ENCODE results near the gene JADE2. TPM values are rescaled to one million over a fixed set of nuclear protein-coding genes. Genes with fewer than 3 reads are reported as not detected.

The JADE2 gene
- total RNA-seq, 4 donors from 2014 or later, result 9.1 to 32.8 (median 14.9) TPM

DNA sequence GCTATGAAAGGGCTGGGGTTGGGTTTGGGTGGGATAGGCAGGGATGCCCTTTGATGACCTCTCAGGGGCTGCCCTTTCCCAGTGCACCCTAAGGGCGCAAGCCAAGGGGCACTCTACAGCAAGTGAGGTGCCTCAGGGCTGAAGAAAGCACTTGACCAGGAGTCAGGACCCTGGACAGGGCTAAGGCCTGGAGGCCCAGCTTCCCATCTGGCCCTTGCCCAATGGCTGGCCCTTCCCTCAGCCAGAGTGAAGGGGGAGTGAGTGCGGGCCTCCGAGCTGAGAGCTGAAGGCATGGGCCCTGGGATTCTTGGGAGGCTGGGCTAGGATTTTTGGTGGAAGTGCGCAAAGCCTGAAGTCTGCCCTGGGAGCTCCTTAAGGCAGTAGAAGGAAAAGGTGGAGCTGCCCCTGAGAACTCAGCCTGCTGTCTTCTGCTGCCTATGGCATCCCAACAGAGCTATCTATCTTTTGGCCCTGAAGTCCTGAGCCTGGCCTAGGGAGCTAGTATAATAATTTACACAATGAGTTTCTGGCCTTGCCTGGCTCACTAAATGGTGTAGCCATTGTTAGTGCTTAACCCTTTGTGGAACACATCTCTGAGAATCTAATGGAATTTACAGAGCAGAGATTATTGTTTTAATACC lies 16.4 kb downstream of the JADE2 start:
- no peak for DNase-seq
- Histone ChIP-seq H3K27ac (peak overlapping the region in 1 of 4 donors; percentile 2), H3K36me3 (peaks cover 6 to 98% (median 37%) of the 10 kb centered on the region in 3 donors), H3K4me1 (peaks cover 11 to 65% (median 15%) of the 10 kb centered on the region in 3 donors), H3K27me3 (no peaks in the 10 kb centered on the region), H3K4me3 (no peak overlapping the region), H3K9me3 (no peaks in the 10 kb centered on the region)
- WGBS, 2 donors, result 100% methylated on average over 1 of the region's 4 CpGs; no CpG with 5 or more reads in 1 of the 2 donors
- no peak for TF ChIP-seq POLR2A (IDR thresholded peaks at IDR 0.05)
- intact Hi-C loops (cut with DNase I), result no loop called here

DNA sequence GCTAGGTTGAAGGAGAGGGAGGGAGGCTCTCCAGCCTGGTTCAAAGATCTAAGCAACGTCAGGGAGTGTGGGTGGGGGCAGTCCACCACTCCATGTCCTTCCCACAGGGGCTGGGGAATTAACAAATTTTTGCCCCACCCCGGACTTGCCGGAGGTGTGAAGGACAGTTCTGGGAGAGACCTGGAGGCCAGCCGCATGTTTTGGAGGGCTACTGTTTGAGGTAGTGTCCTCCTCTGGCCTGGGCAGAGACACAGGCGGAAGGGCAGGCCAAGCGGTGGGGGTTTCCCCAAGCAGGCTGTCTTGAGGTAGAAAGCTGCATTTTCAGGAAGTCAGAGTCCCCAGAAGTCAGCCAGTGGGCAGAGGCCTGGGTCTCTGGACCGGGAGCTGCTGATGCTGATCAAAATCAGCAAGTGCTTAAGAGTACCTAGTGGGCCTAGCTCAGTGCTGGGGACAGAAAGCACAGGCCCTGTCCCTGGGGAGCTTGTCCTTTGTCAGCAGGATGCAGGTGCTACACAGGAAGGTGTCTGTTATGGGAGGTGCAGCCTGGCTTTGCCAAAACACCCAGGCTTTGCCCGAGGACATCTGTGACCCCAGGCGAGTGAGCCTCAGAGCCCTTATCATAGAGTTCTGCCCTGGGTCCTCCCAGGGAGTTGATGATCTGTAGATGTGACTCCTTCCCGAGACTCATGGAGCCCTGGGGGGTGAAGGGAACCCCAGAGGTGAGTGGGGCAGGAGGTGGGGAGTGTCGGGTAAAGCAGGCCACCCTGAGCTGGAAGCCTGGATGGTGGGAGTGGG lies 18.5 kb downstream of the JADE2 start:
- Histone ChIP-seq H3K4me3 (no peak overlapping the region), H3K27ac (peak overlapping the region in 2 of 4 donors; percentile 0 to 33), H3K36me3 (peaks cover 15 to 94% (median 28%) of the 10 kb centered on the region in 3 donors), H3K9me3 (no peaks in the 10 kb centered on the region), H3K4me1 (peaks cover 16 to 78% (median 30%) of the 10 kb centered on the region in 3 donors), H3K27me3 (no peaks in the 10 kb centered on the region)
- TF ChIP-seq, protein P1, sequence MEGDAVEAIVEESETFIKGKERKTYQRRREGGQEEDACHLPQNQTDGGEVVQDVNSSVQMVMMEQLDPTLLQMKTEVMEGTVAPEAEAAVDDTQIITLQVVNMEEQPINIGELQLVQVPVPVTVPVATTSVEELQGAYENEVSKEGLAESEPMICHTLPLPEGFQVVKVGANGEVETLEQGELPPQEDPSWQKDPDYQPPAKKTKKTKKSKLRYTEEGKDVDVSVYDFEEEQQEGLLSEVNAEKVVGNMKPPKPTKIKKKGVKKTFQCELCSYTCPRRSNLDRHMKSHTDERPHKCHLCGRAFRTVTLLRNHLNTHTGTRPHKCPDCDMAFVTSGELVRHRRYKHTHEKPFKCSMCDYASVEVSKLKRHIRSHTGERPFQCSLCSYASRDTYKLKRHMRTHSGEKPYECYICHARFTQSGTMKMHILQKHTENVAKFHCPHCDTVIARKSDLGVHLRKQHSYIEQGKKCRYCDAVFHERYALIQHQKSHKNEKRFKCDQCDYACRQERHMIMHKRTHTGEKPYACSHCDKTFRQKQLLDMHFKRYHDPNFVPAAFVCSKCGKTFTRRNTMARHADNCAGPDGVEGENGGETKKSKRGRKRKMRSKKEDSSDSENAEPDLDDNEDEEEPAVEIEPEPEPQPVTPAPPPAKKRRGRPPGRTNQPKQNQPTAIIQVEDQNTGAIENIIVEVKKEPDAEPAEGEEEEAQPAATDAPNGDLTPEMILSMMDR (IDR thresholded peaks at IDR 0.05), result no peak
- TF ChIP-seq POLR2A (IDR thresholded peaks at IDR 0.05), result no peak
- WGBS, 2 donors, result 52 to 73% methylated on average over 6 to 9 of the region's 11 CpGs
- DNase-seq, result no peak
- intact Hi-C loops (cut with DNase I), result no loop called here

DNA sequence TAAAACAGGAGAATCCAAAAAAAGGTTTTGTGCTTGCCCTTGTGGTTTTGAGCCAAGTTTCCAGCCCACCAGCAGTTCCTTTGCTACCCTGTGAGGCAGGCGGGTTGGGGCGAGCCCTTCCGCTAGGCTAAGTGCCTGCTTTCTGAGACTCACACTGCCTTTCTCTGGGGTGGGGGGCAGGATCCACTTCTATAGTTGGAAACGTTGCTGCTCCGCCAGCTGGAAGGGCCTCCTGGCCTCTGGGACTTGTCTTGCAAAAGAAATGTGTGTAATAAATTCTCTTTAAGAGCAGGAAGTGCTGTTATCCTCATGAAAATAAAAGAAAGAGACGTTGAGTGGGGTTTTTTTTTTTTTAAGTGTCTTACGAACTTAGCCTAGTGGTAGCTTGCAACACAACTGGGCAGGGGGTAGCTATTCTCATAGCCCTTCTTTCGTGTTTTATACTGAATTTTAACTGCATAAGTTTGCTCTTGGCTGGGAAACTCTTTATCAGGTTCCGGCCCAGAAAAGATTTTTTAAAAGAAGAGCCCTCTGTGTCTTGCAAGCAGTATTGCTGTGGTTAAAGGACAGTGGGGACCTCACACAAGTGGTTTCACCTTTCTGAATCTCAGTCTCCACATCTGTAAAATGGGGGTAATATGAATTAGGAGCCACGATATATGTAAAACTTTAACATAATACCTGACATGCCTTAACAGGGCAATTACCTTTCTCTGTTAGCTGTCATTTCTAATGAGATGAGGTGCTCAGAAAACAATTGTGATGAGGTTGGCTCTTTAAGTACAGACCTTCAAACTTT lies 19.8 kb downstream of the JADE2 start:
- Histone ChIP-seq H3K4me1 (peaks cover 12 to 82% (median 31%) of the 10 kb centered on the region in 3 donors), H3K4me3 (no peak overlapping the region), H3K36me3 (peaks cover 15 to 94% (median 24%) of the 10 kb centered on the region in 3 donors), H3K27ac (peak overlapping the region in 2 of 4 donors; percentile 19 to 33), H3K27me3 (no peaks in the 10 kb centered on the region), H3K9me3 (no peaks in the 10 kb centered on the region)
- 43 to 58% methylated on average over 10 of the region's 10 CpGs for WGBS, 2 donors
- DNase-seq, result no peak
- TF ChIP-seq POLR2A (IDR thresholded peaks at IDR 0.05), result no peak
- TF ChIP-seq, protein P1 (IDR thresholded peaks at IDR 0.05), result no peak
- intact Hi-C loops (cut with DNase I), result no loop called here

DNA sequence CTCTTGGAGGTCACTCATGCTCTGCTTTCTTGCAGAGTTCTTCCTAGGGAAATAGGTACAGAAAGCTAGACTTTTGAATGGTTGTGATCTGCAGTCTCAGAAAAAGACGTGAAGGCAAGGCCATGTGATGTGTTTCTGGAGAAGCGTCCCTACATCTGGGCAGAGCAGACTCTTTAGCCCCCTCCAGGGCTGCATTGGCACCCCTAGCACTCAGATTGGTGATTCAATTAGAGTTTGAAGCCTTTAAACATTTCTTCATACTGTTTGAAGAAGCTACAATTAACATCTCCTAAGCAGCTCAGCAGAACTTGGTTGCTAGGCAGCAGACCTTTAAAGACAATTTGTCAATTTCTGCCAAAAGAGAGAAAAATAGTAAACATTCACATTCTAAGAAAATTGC lies 21.6 kb downstream of the JADE2 start:
- WGBS, 2 donors, result 62 to 69% methylated on average over 2 of the region's 2 CpGs
- H3K9me3 ChIP-seq, result no peaks in the 10 kb centered on the region
- peaks cover 3 to 71% (median 36%) of the 10 kb centered on the region in 3 donors for H3K4me1 ChIP-seq
- H3K27ac ChIP-seq, result peak overlapping the region in 1 of 4 donors; percentile 7
- H3K4me3 ChIP-seq, result no peak overlapping the region
- H3K27me3 ChIP-seq, result no peaks in the 10 kb centered on the region
- peaks cover 12 to 88% (median 15%) of the 10 kb centered on the region in 3 donors for H3K36me3 ChIP-seq
- intact Hi-C loops (cut with DNase I), result no loop called here
- no peak for DNase-seq
- TF ChIP-seq, protein P1 (IDR thresholded peaks at IDR 0.05), result no peak
- no peak for TF ChIP-seq POLR2A (IDR thresholded peaks at IDR 0.05)

DNA sequence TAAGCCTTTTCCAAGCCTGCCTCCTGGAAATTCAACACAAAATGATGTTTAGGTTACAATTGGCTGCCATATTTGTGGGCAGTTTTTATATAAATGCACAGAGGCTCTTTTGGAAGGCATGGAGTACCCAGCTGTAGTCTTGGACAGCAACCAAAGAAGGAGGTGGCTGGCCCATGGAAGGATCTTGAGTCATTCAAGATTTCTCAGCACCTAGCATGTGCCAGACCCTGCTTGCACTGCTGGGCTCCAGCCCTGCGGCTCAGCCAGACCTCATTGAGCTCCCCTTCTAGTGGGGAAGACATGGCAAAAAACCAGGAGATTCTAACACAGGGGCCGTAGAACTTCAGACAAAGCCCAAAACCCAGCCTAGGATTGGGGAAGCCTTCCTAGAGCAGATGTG lies 22.1 kb downstream of the JADE2 start:
- TF ChIP-seq, protein P1 (IDR thresholded peaks at IDR 0.05), result no peak
- TF ChIP-seq POLR2A (IDR thresholded peaks at IDR 0.05), result no peak
- H3K9me3 ChIP-seq, result no peaks in the 10 kb centered on the region
- H3K27me3 ChIP-seq, result no peaks in the 10 kb centered on the region
- H3K4me1 ChIP-seq, result peaks cover 3 to 76% (median 41%) of the 10 kb centered on the region in 3 donors
- peaks cover 14 to 90% (median 15%) of the 10 kb centered on the region in 3 donors for H3K36me3 ChIP-seq
- intact Hi-C loops (cut with DNase I), result no loop called here
- DNase-seq, result no peak
- peak overlapping the region in 2 of 4 donors; percentile 40 to 46 for H3K27ac ChIP-seq
- H3K4me3 ChIP-seq, result no peak overlapping the region
- WGBS, 2 donors, result 10 to 15% methylated on average over 2 of the region's 2 CpGs
